MM.1S (cell line): ENCODE results near the gene FGF1.

Source experiments
- DNase-seq: peaks from one replicate; pipeline ENCODE4 v3.0.0-alpha.2; 2015
- H2AFZ ChIP-seq: fragments of 300-600 bp; sonication (generic); 2 replicates; pipeline ENCODE4 v1.6.0; 2016; ENCODE audit warnings: antibody characterized with exemption, low read length
- H3F3A ChIP-seq: fragments of 300-600 bp; sonication (generic); 2 replicates; pipeline ENCODE4 v1.6.1; 2016; ENCODE audit warnings: mild to moderate bottlenecking, antibody characterized with exemption, low read length, moderate library complexity, mixed read lengths; ENCODE audit not compliant: insufficient read depth
- H3K27ac ChIP-seq: fragments of 300-600 bp; sonication (generic); 2 replicates; pipeline ENCODE4 v1.5.1; 2016; ENCODE audit warnings: mild to moderate bottlenecking, low read length
- H3K27me3 ChIP-seq: fragments of 300-600 bp; sonication (generic); replicated peaks from 2 replicates; pipeline ENCODE4 v1.6.0; 2016; ENCODE audit warnings: low read length; ENCODE audit not compliant: insufficient read depth
- H3K36me3 ChIP-seq: fragments of 300-600 bp; sonication (generic); replicated peaks from 2 replicates; pipeline ENCODE4 v1.6.1; 2016; ENCODE audit warnings: mild to moderate bottlenecking, low read length, mixed read lengths; ENCODE audit not compliant: insufficient read depth
- H3K4me1 ChIP-seq: fragments of 300-600 bp; sonication (generic); 2 replicates; pipeline ENCODE4 v1.6.1; 2016; ENCODE audit warnings: low read length, mixed read lengths
- H3K4me2 ChIP-seq: fragments of 300-600 bp; sonication (generic); 2 replicates; pipeline ENCODE4 v1.6.0; 2016; ENCODE audit warnings: low read depth, low read length
- H3K4me3 ChIP-seq: fragments of 300-600 bp; sonication (generic); 2 replicates; pipeline ENCODE4 v1.5.1; 2016; ENCODE audit warnings: low read length, mixed read lengths
- H3K79me2 ChIP-seq: fragments of 300-600 bp; sonication (generic); 2 replicates; pipeline ENCODE4 v1.6.1; 2016; ENCODE audit warnings: mixed run types, low read length, mixed read lengths
- H3K9ac ChIP-seq: fragments of 300-600 bp; sonication (generic); 2 replicates; pipeline ENCODE4 v1.6.1; 2016; ENCODE audit warnings: low read length, mixed read lengths
- H3K9me2 ChIP-seq: fragments of 300-600 bp; sonication (generic); replicated peaks from 2 replicates; pipeline ENCODE4 v1.6.1; 2016; ENCODE audit warnings: mild to moderate bottlenecking, low read length, mixed read lengths; ENCODE audit not compliant: insufficient read depth
- H3K9me3 ChIP-seq: fragments of 300-600 bp; sonication (generic); replicated peaks from 2 replicates; pipeline ENCODE4 v1.6.1; 2016; ENCODE audit warnings: mild to moderate bottlenecking, low read length, mixed read lengths; ENCODE audit not compliant: insufficient read depth
- H4K20me1 ChIP-seq: fragments of 300-600 bp; sonication (generic); 2 replicates; pipeline ENCODE4 v1.6.1; 2016; ENCODE audit warnings: mild to moderate bottlenecking, low read length, moderate library complexity, mixed read lengths; ENCODE audit not compliant: insufficient read depth
- EZH2 ChIP-seq: fragments of 300-600 bp; sonication (generic); optimal IDR thresholded peaks from 2 replicates; pipeline ENCODE3; 2017; ENCODE audit warnings: low read depth, mild to moderate bottlenecking, antibody characterized with exemption, low read length, mixed read lengths
- EZH2phosphoT487 ChIP-seq: fragments of 300-600 bp; sonication (generic); IDR thresholded peaks from 2 replicates; pipeline ENCODE4 v1.6.1; 2018; ENCODE audit warnings: antibody characterized with exemption, low read length
- TF ChIP-seq, protein P1 (sequence below): fragments of 300-600 bp; sonication (generic); IDR thresholded peaks from 2 replicates; pipeline ENCODE4 v1.5.1; 2016; ENCODE audit warnings: antibody characterized with exemption, low read length, mixed read lengths

FGF1 gene

DNA sequence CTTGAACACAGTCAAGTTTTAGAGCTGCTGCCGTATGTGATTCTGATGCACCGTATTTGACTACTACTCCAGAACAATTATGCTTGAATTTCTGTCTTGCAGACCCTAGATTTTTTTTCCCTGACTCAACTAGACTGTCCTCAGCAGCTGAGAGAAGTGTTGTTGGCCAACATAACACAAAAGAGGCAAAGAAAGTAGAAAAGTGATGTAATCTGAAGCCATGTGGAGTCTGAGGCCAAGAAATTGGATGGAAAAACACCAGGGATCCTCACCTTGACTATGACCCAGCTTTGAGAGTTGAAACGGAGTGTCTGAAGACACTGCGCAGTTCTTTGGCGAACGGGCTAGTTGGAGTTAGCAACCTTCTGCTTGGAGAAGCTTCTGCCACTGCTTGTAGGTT, 36.3 kb upstream of the FGF1 start:
- Histone ChIP-seq H3K9me2 (no peaks in the 10 kb centered on the region), H3K27me3 (no peaks in the 10 kb centered on the region), H3K79me2 (no peaks in the 10 kb centered on the region), H3F3A (no peaks in the 10 kb centered on the region), H3K36me3 (no peaks in the 10 kb centered on the region), H3K4me3 (no peak overlapping the region), H3K9ac (no peak overlapping the region), H3K27ac (no peak overlapping the region), H3K4me1 (peaks cover 7% of the 10 kb centered on the region; the same call in 1 of the 2 replicates), H3K9me3 (no peaks in the 10 kb centered on the region), H2AFZ (no peak overlapping the region), H3K4me2 (no peak overlapping the region), H4K20me1 (no peaks in the 10 kb centered on the region)
- TF ChIP-seq, protein P1, sequence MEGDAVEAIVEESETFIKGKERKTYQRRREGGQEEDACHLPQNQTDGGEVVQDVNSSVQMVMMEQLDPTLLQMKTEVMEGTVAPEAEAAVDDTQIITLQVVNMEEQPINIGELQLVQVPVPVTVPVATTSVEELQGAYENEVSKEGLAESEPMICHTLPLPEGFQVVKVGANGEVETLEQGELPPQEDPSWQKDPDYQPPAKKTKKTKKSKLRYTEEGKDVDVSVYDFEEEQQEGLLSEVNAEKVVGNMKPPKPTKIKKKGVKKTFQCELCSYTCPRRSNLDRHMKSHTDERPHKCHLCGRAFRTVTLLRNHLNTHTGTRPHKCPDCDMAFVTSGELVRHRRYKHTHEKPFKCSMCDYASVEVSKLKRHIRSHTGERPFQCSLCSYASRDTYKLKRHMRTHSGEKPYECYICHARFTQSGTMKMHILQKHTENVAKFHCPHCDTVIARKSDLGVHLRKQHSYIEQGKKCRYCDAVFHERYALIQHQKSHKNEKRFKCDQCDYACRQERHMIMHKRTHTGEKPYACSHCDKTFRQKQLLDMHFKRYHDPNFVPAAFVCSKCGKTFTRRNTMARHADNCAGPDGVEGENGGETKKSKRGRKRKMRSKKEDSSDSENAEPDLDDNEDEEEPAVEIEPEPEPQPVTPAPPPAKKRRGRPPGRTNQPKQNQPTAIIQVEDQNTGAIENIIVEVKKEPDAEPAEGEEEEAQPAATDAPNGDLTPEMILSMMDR = no peak
- TF ChIP-seq EZH2 (no peak), EZH2phosphoT487 (no peak)
- DNase-seq = no peak

GRCh38 chr5:142720641-142721271, 34.9 kb upstream of the FGF1 start:
- peak overlapping the region; percentile 41; the same call in 1 of the 2 replicates for H3K4me2 ChIP-seq
- DNase-seq = peak; percentile 46

DNA sequence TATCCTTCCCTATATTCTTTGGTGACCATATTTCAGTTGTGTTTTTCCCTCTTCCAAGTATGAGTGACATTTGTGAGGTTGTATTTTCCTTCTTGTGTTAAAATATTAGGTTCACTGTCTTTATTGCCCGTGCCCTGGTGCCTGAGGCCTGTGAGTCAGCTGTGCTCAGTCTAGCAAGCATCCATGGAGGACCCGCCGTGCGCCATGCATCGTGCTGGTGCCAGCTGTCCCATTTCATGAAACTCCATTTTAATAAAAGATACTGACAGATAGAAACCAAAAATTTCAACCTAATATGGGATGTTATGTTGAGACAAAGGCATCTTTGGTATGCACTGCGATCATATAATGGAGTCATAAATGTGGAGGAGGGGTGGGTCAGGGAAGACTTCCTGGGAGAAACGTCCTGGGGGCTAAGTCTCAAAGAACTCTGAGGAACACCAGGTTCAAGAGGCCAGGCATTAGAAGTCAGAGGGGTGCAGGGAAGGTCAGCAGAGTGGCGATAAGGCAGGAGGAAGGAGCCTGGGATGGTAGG, 34.0 kb upstream of the FGF1 start:
- no peak overlapping the region for H3K9ac ChIP-seq
- no peaks in the 10 kb centered on the region for H3K36me3 ChIP-seq
- H3K9me2 ChIP-seq = no peaks in the 10 kb centered on the region
- TF ChIP-seq EZH2phosphoT487 (no peak), EZH2 (no peak)
- TF ChIP-seq, protein P1 = no peak
- peak overlapping the region; percentile 41; the same call in 1 of the 2 replicates for H3K4me2 ChIP-seq
- no peak overlapping the region for H2AFZ ChIP-seq
- DNase-seq = no peak
- no peaks in the 10 kb centered on the region for H3K79me2 ChIP-seq
- H3K4me1 ChIP-seq = peaks cover 7% of the 10 kb centered on the region; the same call in 1 of the 2 replicates
- no peak overlapping the region for H3K27ac ChIP-seq
- no peaks in the 10 kb centered on the region for H3F3A ChIP-seq
- H3K4me3 ChIP-seq = no peak overlapping the region
- H3K9me3 ChIP-seq = no peaks in the 10 kb centered on the region
- no peaks in the 10 kb centered on the region for H3K27me3 ChIP-seq
- no peaks in the 10 kb centered on the region for H4K20me1 ChIP-seq

More at GRCh38 chr5:142720641-142721271, 34.9 kb upstream of the FGF1 start:
- H3K9me2 ChIP-seq = no peaks in the 10 kb centered on the region
- no peak for TF ChIP-seq EZH2
- TF ChIP-seq, protein P1 = peak; percentile 10; the same call in 1 of the 2 replicates
- peaks cover 7% of the 10 kb centered on the region; the same call in 1 of the 2 replicates for H3K4me1 ChIP-seq
- H3F3A ChIP-seq = no peaks in the 10 kb centered on the region
- H3K36me3 ChIP-seq = no peaks in the 10 kb centered on the region
- H4K20me1 ChIP-seq = no peaks in the 10 kb centered on the region
- no peaks in the 10 kb centered on the region for H3K27me3 ChIP-seq
- H3K79me2 ChIP-seq = no peaks in the 10 kb centered on the region
- H3K9me3 ChIP-seq = no peaks in the 10 kb centered on the region
- H3K4me3 ChIP-seq = no peak overlapping the region; the same call in 1 of the 2 replicates
- peak overlapping the region; percentile 9; the same call in 1 of the 2 replicates for H2AFZ ChIP-seq
- peak overlapping the region; percentile 9; the same call in 1 of the 2 replicates for H3K27ac ChIP-seq
- no peak overlapping the region for H3K9ac ChIP-seq
